H9 (cell line): ENCODE measurements around the gene TMEM178B. TPM values are rescaled to one million over a fixed set of nuclear protein-coding genes. Genes with fewer than 3 reads are reported as not detected.

ENCODE experiments used
- DNase-seq: peaks from one replicate; pipeline ENCODE4 v3.0.0-alpha.2; 2017
- H2AFZ ChIP-seq: one replicate; pipeline ENCODE4 v1.6.1; 2013; ENCODE audit warnings: mild to moderate bottlenecking, low read length, control low read depth, moderate library complexity
- H2AK5ac ChIP-seq: 2 replicates; pipeline ENCODE4 v1.6.1; 2013; ENCODE audit warnings: low read length, control low read depth, mixed read lengths; ENCODE audit not compliant: insufficient read length
- H2BK120ac ChIP-seq: one replicate; pipeline ENCODE4 v1.6.1; 2013; ENCODE audit warnings: low read depth, mild to moderate bottlenecking, low read length, control low read depth, inconsistent platforms; ENCODE audit not compliant: poor library complexity, severe bottlenecking
- H2BK12ac ChIP-seq: 2 replicates; pipeline ENCODE4 v1.6.1; 2013; ENCODE audit warnings: low read length, control low read depth, mixed read lengths, low read depth; ENCODE audit not compliant: insufficient read length
- H2BK15ac ChIP-seq: 2 replicates; pipeline ENCODE4 v1.6.1; 2013; ENCODE audit warnings: low read depth, low read length, control low read depth
- H2BK20ac ChIP-seq: one replicate; pipeline ENCODE4 v1.6.1; 2013; ENCODE audit warnings: low read depth, mild to moderate bottlenecking, low read length, control low read depth, inconsistent platforms; ENCODE audit not compliant: poor library complexity, severe bottlenecking
- H2BK5ac ChIP-seq: 2 replicates; pipeline ENCODE4 v1.6.1; 2013; ENCODE audit warnings: low read length, control low read depth, mixed read lengths; ENCODE audit not compliant: insufficient read length
- H3K14ac ChIP-seq: 2 replicates; pipeline ENCODE4 v1.6.1; 2013; ENCODE audit warnings: low read length, control low read depth; ENCODE audit not compliant: insufficient read depth
- H3K18ac ChIP-seq: 2 replicates; pipeline ENCODE4 v1.6.1; 2013; ENCODE audit warnings: low read depth, mild to moderate bottlenecking, mixed read lengths, low read length, control low read depth; ENCODE audit not compliant: insufficient read length
- H3K23ac ChIP-seq: 2 replicates; pipeline ENCODE4 v1.6.1; 2013; ENCODE audit warnings: low read length, control low read depth, mixed read lengths, low read depth; ENCODE audit not compliant: insufficient read length
- H3K23me2 ChIP-seq: 2 replicates; pipeline ENCODE4 v1.6.1; 2013; ENCODE audit warnings: low read depth, mild to moderate bottlenecking, mixed read lengths, low read length, control low read depth; ENCODE audit not compliant: insufficient read length, poor library complexity, severe bottlenecking
- H3K27ac ChIP-seq: 2 replicates; pipeline ENCODE4 v1.5.1; 2013; ENCODE audit warnings: low read length, control low read depth, mixed read lengths, low read depth; ENCODE audit not compliant: insufficient read length
- H3K27me3 ChIP-seq: 2 replicates; pipeline ENCODE4 v1.6.1; 2013; ENCODE audit warnings: low read length, control low read depth, inconsistent platforms; ENCODE audit not compliant: insufficient read depth
- H3K4ac ChIP-seq: 2 replicates; pipeline ENCODE4 v1.6.1; 2013; ENCODE audit warnings: low read depth, mild to moderate bottlenecking, control low read depth, inconsistent platforms, low read length, moderate library complexity
- H3K4me1 ChIP-seq: 2 replicates; pipeline ENCODE4 v1.6.1; 2013; ENCODE audit warnings: low read length, control low read depth, inconsistent platforms; ENCODE audit not compliant: insufficient read depth
- H3K4me2 ChIP-seq: 2 replicates; pipeline ENCODE4 v1.6.1; 2013; ENCODE audit warnings: low read length, control low read depth, mixed read lengths; ENCODE audit not compliant: insufficient read length, insufficient read depth
- H3K56ac ChIP-seq: 2 replicates; pipeline ENCODE4 v1.6.1; 2013; ENCODE audit warnings: low read depth, mild to moderate bottlenecking, mixed read lengths, low read length, control low read depth; ENCODE audit not compliant: insufficient read length
- H3K79me1 ChIP-seq: 2 replicates; pipeline ENCODE4 v1.6.1; 2013; ENCODE audit warnings: low read depth, mild to moderate bottlenecking, moderate library complexity, low read length, control low read depth, inconsistent platforms; ENCODE audit not compliant: insufficient read depth, poor library complexity, severe bottlenecking
- H3K79me2 ChIP-seq: 2 replicates; pipeline ENCODE4 v1.6.1; 2013; ENCODE audit warnings: low read length, control low read depth, inconsistent platforms; ENCODE audit not compliant: insufficient read depth
- H3K9ac ChIP-seq: 2 replicates; pipeline ENCODE4 v1.6.1; 2013; ENCODE audit warnings: low read length, control low read depth, mixed read lengths; ENCODE audit not compliant: insufficient read length; ENCODE audit errors: extremely low read depth
- H3K9me3 ChIP-seq: one replicate; pipeline ENCODE4 v1.6.1; 2013; ENCODE audit warnings: low read depth, low read length, inconsistent platforms; ENCODE audit not compliant: control insufficient read depth
- H3T11ph ChIP-seq: one replicate; pipeline ENCODE4 v1.6.1; 2013; ENCODE audit warnings: mild to moderate bottlenecking, low read length, control low read depth, inconsistent platforms
- H4K20me1 ChIP-seq: one replicate; pipeline ENCODE4 v1.6.1; 2013; ENCODE audit not compliant: control insufficient read depth, insufficient read length, insufficient read depth
- H4K5ac ChIP-seq: 2 replicates; pipeline ENCODE4 v1.6.1; 2013; ENCODE audit warnings: low read depth, mild to moderate bottlenecking, mixed read lengths, low read length, control low read depth; ENCODE audit not compliant: insufficient read length
- H4K8ac ChIP-seq: replicated peaks from 2 replicates; pipeline ENCODE4 v1.6.1; 2013; ENCODE audit warnings: low read length, control low read depth, mixed read lengths, low read depth; ENCODE audit not compliant: insufficient read length
- H4K91ac ChIP-seq: 2 replicates; pipeline ENCODE4 v1.6.1; 2013; ENCODE audit warnings: low read depth, mild to moderate bottlenecking, moderate library complexity, mixed read lengths, low read length, control low read depth; ENCODE audit not compliant: insufficient read length
- H3K27ac Mint-ChIP-seq, 3 experiments: 2 replicates in 2 of 3; 3 replicates in 1 of 3; pipeline ENCODE4 v1.8.0; 2020 to 2021; ENCODE audit warnings: mixed read lengths in 3 of 3, mild to moderate bottlenecking in 1 of 3, moderate library complexity in 1 of 3
- H3K27me3 Mint-ChIP-seq: 2 replicates; pipeline ENCODE4 v1.8.0; 2021; ENCODE audit warnings: low read depth, mild to moderate bottlenecking, moderate library complexity, mixed read lengths
- H3K36me3 Mint-ChIP-seq, 3 experiments: 2 replicates in 2 of 3; 3 replicates in 1 of 3; pipeline ENCODE4 v1.8.0; 2020 to 2021; ENCODE audit warnings: low read depth in 3 of 3, mixed read lengths in 3 of 3; ENCODE audit not compliant: insufficient read depth in 1 of 3
- H3K4me1 Mint-ChIP-seq, 2 experiments: 2 replicates each; pipeline ENCODE4 v1.8.0; 2020; ENCODE audit warnings: mixed read lengths in 2 of 2
- H3K4me3 Mint-ChIP-seq, 2 experiments: 2 replicates in 1 of 2; 3 replicates in 1 of 2; pipeline ENCODE4 v1.8.0; 2020 to 2021; ENCODE audit warnings: mild to moderate bottlenecking in 2 of 2, mixed read lengths in 2 of 2, moderate library complexity in 1 of 2
- H3K9me3 Mint-ChIP-seq, 2 experiments: 2 replicates in 1 of 2; 3 replicates in 1 of 2; pipeline ENCODE4 v1.8.0; 2020; ENCODE audit warnings: mild to moderate bottlenecking in 2 of 2, mixed read lengths in 2 of 2, moderate library complexity in 1 of 2
- CTCF ChIP-seq: fragments of 200-600 bp; sonication (generic); conservative IDR thresholded peaks from 3 replicates; pipeline ENCODE4 v1.8.0; 2021; ENCODE audit warnings: antibody characterized with exemption, mild to moderate bottlenecking
- WGBS: extraction: QIAGEN DNeasy Blood & Tissue Kit; methylation state at CpG from one replicate; pipeline ENCODE4 v1.1.7; 2013; ENCODE audit warnings: missing lambda C conversion rate, low lambda C conversion rate, mixed read lengths; ENCODE audit not compliant: insufficient read length; ENCODE audit errors: extremely low coverage; 5-methylcytosine and 5-hydroxymethylcytosine counted together
- total RNA-seq: library from RNA; stranded (reverse); gene quantifications from 2 replicates; pipeline ENCODE4 v1.2.1, GENCODE V29; 2021

Gene TMEM178B
- total RNA-seq, 1 experiment from 2014 or later, result 11.3 TPM

DNA sequence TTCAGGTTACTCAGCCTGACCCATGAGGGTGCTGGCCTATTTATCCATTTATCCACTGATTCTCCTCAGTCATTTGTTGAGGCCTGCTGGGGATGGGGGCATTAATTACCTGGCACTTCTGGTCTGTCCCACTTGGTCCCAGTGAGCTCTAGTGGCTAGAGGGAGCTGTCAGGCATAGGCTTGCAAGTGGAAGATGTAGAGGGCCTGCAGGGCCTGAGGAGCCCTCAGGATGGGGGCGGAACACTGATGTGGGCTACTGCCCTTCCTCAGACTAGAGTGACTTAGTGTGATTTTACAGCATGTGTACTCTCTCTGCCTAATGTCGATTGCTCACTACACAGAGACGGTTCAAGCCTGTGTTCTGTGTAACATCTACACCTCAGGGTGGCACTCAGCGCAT, 45.3 kb downstream of the TMEM178B start:
- Histone ChIP-seq H2BK5ac (no peak overlapping the region), H3K23me2 (no peaks in the 10 kb centered on the region), H4K91ac (no peak overlapping the region), H3K18ac (no peak overlapping the region), H3K9me3 (no peaks in the 10 kb centered on the region), H2BK20ac (no peak overlapping the region), H2AFZ (no peak overlapping the region), H4K20me1 (no peaks in the 10 kb centered on the region), H2BK15ac (no peak overlapping the region), H4K8ac (no peak overlapping the region), H3T11ph (no peak overlapping the region), H3K79me1 (peaks cover 5% of the 10 kb centered on the region), H2AK5ac (no peak overlapping the region), H3K4me1 (peaks cover 3% of the 10 kb centered on the region; the same call in 1 of the 2 replicates), H4K5ac (no peak overlapping the region), H2BK12ac (no peak overlapping the region), H3K4ac (no peak overlapping the region), H3K23ac (no peak overlapping the region), H3K56ac (no peak overlapping the region), H3K9ac (no peak overlapping the region), H3K27me3 (no peaks in the 10 kb centered on the region), H3K4me2 (no peak overlapping the region), H3K27ac (no peak overlapping the region), H2BK120ac (no peak overlapping the region), H3K79me2 (peaks cover 6% of the 10 kb centered on the region; the same call in 1 of the 2 replicates), H3K14ac (no peak overlapping the region)
- Mint-ChIP-seq H3K36me3 (peaks cover 2 to 3% (median 3%) of the 10 kb centered on the region in 3 experiments; a peak in 3 of 7 replicates), H3K27me3 (no peaks in the 10 kb centered on the region; the same call in 1 of the 2 replicates), H3K27ac (peak overlapping the region in 1 of 3 experiments; percentile 38; a peak in 2 of 7 replicates), H3K9me3 (peaks cover 3 to 6% of the 10 kb centered on the region in 2 experiments; a peak in 3 of 5 replicates), H3K4me3 (no peak overlapping the region), H3K4me1 (peaks cover 24 to 26% of the 10 kb centered on the region in 2 experiments)
- WGBS, result no CpG with 5 or more reads among the region's 4 CpGs
- no peak for DNase-seq
- TF ChIP-seq CTCF, result no peak
